ENCODE data around the gene COL4A1.

DNA sequence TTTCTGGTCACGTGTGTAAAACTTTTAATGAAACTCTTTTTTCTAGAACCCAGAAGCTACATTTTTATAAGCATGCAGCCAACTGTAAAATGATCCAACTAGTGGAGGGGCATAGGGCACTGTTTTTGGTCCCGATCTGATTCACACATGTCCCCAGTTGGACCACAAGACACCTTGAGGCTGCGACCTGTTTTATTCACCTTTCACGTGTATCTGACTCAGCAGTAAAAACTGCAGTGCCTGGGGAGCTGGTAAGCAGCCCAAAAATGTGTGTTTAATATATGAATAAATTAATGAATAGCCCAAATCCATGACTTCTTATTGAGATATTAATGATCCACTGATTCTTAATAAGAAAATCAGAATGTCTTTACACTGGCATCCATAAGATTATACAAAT, 140.4 kb downstream of the COL4A1 start:
- TF ChIP-seq, protein P1, sequence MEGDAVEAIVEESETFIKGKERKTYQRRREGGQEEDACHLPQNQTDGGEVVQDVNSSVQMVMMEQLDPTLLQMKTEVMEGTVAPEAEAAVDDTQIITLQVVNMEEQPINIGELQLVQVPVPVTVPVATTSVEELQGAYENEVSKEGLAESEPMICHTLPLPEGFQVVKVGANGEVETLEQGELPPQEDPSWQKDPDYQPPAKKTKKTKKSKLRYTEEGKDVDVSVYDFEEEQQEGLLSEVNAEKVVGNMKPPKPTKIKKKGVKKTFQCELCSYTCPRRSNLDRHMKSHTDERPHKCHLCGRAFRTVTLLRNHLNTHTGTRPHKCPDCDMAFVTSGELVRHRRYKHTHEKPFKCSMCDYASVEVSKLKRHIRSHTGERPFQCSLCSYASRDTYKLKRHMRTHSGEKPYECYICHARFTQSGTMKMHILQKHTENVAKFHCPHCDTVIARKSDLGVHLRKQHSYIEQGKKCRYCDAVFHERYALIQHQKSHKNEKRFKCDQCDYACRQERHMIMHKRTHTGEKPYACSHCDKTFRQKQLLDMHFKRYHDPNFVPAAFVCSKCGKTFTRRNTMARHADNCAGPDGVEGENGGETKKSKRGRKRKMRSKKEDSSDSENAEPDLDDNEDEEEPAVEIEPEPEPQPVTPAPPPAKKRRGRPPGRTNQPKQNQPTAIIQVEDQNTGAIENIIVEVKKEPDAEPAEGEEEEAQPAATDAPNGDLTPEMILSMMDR (optimal IDR thresholded peaks at IDR 0.05 in 1 of 3, IDR thresholded peaks at IDR 0.05 in 1 of 3, conservative IDR thresholded peaks at IDR 0.05 in 1 of 3; ENCODE audit: extremely low read depth in 1 of 3, insufficient read depth in 2 of 3, low read length in 3 of 3): no peak
- no peak for TF ChIP-seq EZH2 (IDR thresholded peaks at IDR 0.05; ENCODE audit: low read length)

Measured in keratinocyte (primary cell).